Gastrocnemius medialis (tissue), 4 donors: ENCODE measurements around the gene APP. TPM values are rescaled to one million over a fixed set of nuclear protein-coding genes. Genes with fewer than 3 reads are reported as not detected.
"Not testable (repeated sequence)": the region's sequence is repeated elsewhere in the genome, so short reads cannot be mapped to it uniquely, and the experiment has no call there.

Source experiments
- ATAC-seq, 2 donors: fragments of 150-250 bp; one replicate each; pipeline ENCODE4 v1.9.1; 2016
- DNase-seq, 2 donors: peaks; one replicate each; pipeline ENCODE4 v3.0.0-alpha.2; 2019
- H3K27ac ChIP-seq, 4 donors: fragments of 200-600 bp; sonication (generic); 1 replicate in 1 of 4; 2 replicates in 3 of 4; pipeline ENCODE4 v1.5.1; 2016 to 2018; ENCODE audit warnings: mild to moderate bottlenecking in 2 of 4, moderate library complexity in 1 of 4
- H3K27me3 ChIP-seq, 3 donors: fragments of 200-600 bp; sonication (generic) in 2 of 3; 1 replicate in 1 of 3; 2 replicates in 2 of 3; pipeline versions ENCODE4 v1.5.1 to v1.6.0; 2016 to 2019; ENCODE audit warnings: mild to moderate bottlenecking in 1 of 3, moderate library complexity in 1 of 3
- H3K36me3 ChIP-seq, 2 donors: fragments of 200-600 bp; sonication (generic) in 1 of 2; one replicate each; pipeline ENCODE4 v1.5.1; 2017 to 2018
- H3K4me1 ChIP-seq, 2 donors: fragments of 200-600 bp; sonication (generic) in 1 of 2; one replicate each; pipeline ENCODE4 v1.5.1; 2016 to 2017; ENCODE audit warnings: mild to moderate bottlenecking in 2 of 2
- H3K4me3 ChIP-seq, 4 donors: fragments of 200-600 bp; sonication (generic) in 3 of 4; 1 replicate in 1 of 4; 2 replicates in 3 of 4; pipeline ENCODE4 v1.5.1; 2016 to 2019; ENCODE audit warnings: mild to moderate bottlenecking in 2 of 4
- H3K9me3 ChIP-seq, 3 donors: fragments of 200-600 bp; sonication (generic) in 2 of 3; 1 replicate in 1 of 3; 2 replicates in 2 of 3; pipeline ENCODE4 v1.5.1; 2016 to 2019
- POLR2A ChIP-seq, 2 donors: fragments of 450-650 bp; IDR thresholded peaks; one replicate each; pipeline ENCODE4 v1.6.1; 2017; ENCODE audit warnings: antibody characterized with exemption in 2 of 2, mild to moderate bottlenecking in 2 of 2, moderate library complexity in 2 of 2
- in situ Hi-C, 4 donors: fragments of 200-750 bp; cut with MboI; loops; one replicate each; pipeline versions ENCODE4 v1.15.0 to v1.8.0; 2017; ENCODE audit warnings: low sequenced_read_pairs in 4 of 4
- intact Hi-C: fragments of 100-400 bp; cut with DNase I; formaldehyde crosslinking; loops from one replicate; pipeline ENCODE4 v1.15.1; 2023; ENCODE audit warnings: low total_unique reads
- total RNA-seq, 4 donors: library from RNA; depleted of rRNA; stranded (reverse); fragments of >200 nt; gene quantifications; one replicate each; pipeline versions ENCODE4 v1.1.0 to v1.2.3, GENCODE V29; 2016
- TF ChIP-seq, protein P1 (sequence below), 5 experiments: fragments of 450-650 bp in 3 of 5; fragments of 200-600 bp in 2 of 5; sonication (generic) in 2 of 5; IDR thresholded peaks in 4 of 5; conservative IDR thresholded peaks in 1 of 5; 1 replicate in 4 of 5; 2 replicates in 1 of 5; pipeline ENCODE4 v1.5.1; 2016 to 2019; ENCODE audit warnings: antibody characterized with exemption in 5 of 5, mild to moderate bottlenecking in 3 of 5, moderate library complexity in 3 of 5

Gene APP
- total RNA-seq, 4 donors from 2014 or later, result 45.8 to 73.2 (median 70.1) TPM

DNA sequence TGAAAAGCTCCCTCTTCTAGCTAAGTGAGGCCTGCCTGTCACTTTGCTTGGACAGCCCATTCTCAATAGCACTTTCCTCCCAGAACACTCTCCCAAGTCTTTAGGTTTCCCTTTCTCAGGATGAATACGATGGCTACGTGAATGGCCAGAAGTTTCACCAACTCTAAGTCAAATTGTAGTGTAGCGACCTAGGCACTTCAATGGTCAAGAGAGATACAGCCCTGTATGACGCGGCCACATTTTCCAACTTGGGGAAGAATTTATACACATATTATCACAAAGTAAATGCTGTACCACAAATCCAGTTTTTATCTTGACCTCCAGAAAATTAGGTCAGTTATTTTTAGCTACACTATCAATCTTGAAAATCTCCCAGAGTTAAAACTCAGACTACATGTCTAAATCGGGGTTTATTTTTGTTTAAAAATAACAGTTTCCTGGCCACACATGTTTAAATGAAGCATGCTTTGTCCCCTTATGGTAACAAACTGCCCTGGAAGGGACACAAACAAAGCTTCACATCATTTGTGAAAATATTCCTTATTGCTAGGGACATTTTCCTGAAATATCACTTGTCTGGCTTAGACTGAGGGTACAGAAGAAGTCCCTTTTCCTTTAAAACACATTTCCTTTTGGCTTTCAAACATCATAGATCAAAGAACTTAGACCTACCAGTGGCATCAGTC lies 243.2 kb downstream of the APP start:
- ATAC-seq, result peak; percentile 18 to 19
- H3K4me1 ChIP-seq, result peaks cover 18 to 35% of the 10 kb centered on the region in 2 donors
- intact Hi-C loops, result no loop called here

DNA sequence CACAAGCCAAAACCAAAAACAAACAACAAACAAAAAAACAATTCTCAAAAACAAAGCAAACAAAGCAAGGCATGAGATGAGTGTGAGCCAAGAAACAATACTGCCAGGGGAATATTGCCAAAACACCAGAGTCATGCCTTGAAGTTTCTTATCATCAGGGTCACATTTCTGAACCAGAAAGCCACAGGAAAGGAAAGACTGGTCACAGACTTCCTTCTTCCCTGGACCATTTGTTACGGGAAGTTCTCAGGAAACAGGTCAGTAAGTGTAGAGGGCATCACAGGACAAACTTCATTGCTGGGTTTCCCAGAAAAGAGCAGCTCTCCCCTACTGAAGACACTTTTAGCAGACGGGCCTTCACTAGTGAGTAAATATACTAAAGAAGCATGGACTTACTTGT lies 244.6 kb downstream of the APP start:
- intact Hi-C loops (no loop called here), in situ Hi-C loops (no loop called here)
- no peak for DNase-seq
- H3K36me3 ChIP-seq, result no peaks in the 10 kb centered on the region
- H3K4me3 ChIP-seq, result no peak overlapping the region
- H3K9me3 ChIP-seq, result no peaks in the 10 kb centered on the region
- peaks cover 17 to 29% of the 10 kb centered on the region in 2 donors for H3K4me1 ChIP-seq
- TF ChIP-seq, protein P1, sequence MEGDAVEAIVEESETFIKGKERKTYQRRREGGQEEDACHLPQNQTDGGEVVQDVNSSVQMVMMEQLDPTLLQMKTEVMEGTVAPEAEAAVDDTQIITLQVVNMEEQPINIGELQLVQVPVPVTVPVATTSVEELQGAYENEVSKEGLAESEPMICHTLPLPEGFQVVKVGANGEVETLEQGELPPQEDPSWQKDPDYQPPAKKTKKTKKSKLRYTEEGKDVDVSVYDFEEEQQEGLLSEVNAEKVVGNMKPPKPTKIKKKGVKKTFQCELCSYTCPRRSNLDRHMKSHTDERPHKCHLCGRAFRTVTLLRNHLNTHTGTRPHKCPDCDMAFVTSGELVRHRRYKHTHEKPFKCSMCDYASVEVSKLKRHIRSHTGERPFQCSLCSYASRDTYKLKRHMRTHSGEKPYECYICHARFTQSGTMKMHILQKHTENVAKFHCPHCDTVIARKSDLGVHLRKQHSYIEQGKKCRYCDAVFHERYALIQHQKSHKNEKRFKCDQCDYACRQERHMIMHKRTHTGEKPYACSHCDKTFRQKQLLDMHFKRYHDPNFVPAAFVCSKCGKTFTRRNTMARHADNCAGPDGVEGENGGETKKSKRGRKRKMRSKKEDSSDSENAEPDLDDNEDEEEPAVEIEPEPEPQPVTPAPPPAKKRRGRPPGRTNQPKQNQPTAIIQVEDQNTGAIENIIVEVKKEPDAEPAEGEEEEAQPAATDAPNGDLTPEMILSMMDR (IDR thresholded peaks at IDR 0.05 in 4 of 5, conservative IDR thresholded peaks at IDR 0.05 in 1 of 5), result no peak
- no peak for TF ChIP-seq POLR2A (IDR thresholded peaks at IDR 0.05)
- peak overlapping the region; percentile 71 to 80 (median 74) for H3K27ac ChIP-seq
- no peaks in the 10 kb centered on the region for H3K27me3 ChIP-seq
- peak; percentile 67 to 75 for ATAC-seq

More for the DNA sequence above, 243.2 kb downstream of the APP start:
- DNase-seq, result no peak
- no peak for TF ChIP-seq POLR2A (IDR thresholded peaks at IDR 0.05)
- TF ChIP-seq, protein P1 (IDR thresholded peaks at IDR 0.05 in 4 of 5, conservative IDR thresholded peaks at IDR 0.05 in 1 of 5), result no peak
- H3K27ac ChIP-seq, result peak overlapping the region; percentile 60 to 80 (median 74)
- H3K36me3 ChIP-seq, result no peaks in the 10 kb centered on the region
- no peak overlapping the region for H3K4me3 ChIP-seq
- in situ Hi-C loops, result no loop called here
- H3K27me3 ChIP-seq, result no peaks in the 10 kb centered on the region
- no peaks in the 10 kb centered on the region for H3K9me3 ChIP-seq

DNA sequence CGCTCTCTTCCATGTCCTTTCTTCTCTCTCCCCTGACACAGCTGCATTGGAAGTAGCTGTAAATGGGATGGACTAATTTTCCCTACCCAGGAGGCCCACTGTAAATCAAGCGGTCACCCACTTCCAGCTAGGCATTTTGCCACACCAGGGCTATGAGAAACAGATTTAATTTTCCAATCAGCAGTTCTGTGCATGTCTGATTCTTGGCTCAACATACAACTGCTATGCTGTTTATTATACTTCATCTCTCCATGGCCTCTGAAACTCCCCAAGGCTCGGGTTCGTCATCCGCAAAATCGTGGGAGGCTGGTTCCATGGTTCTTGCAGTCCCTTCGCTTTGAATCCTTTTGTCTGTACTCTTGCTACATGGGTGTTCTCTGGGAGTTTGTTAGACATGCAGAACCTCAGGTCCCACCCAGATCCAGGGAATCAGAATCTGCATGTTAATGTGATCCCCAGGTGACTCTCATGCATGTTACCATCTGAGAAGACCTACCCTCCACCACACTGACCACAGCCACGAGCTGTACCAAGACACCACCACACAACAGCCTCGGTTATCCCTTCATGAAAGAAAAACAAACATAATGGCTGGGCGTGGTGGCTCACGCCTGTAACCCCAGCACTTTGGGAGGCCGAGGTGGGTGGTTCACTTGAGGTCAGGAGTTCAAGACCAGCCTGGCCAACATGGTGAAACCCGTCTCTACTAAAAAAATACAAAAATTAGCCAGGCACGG lies 245.3 kb downstream of the APP start:
- in situ Hi-C loops, result no loop called here
- no peak for DNase-seq
- no peak for ATAC-seq
- Histone ChIP-seq H3K27me3 (no peaks in the 10 kb centered on the region), H3K27ac (peak overlapping the region; percentile 27 to 80 (median 66)), H3K9me3 (no peaks in the 10 kb centered on the region), H3K4me3 (no peak overlapping the region), H3K4me1 (peaks cover 10 to 27% of the 10 kb centered on the region in 2 donors), H3K36me3 (no peaks in the 10 kb centered on the region)
- intact Hi-C loops, result no loop called here
- TF ChIP-seq, protein P1 (IDR thresholded peaks at IDR 0.05 in 4 of 5, conservative IDR thresholded peaks at IDR 0.05 in 1 of 5), result no peak
- TF ChIP-seq POLR2A (IDR thresholded peaks at IDR 0.05), result no peak

DNA sequence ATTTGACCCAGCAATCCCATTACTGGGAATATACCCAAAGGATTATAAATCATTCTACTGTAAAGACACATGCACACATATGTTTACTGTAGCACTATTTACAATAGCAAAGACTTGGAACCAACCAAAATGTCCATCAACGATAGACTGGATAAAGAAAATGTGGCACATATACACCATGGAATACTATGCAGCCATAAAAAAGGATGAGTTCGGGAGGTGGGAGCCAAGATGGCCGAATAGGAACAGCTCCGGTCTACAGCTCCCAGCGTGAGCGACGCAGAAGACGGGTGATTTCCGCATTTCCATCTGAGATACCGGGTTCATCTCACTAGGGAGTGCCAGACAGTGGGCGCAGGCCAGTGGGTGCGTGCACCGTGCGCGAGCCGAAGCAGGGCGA lies 252.4 kb downstream of the APP start:
- H3K27me3 ChIP-seq, H3K4me1 ChIP-seq, ATAC-seq, H3K27ac ChIP-seq, intact Hi-C loops, DNase-seq, H3K36me3 ChIP-seq, H3K9me3 ChIP-seq, H3K4me3 ChIP-seq, in situ Hi-C loops: not testable (repeated sequence)

DNA sequence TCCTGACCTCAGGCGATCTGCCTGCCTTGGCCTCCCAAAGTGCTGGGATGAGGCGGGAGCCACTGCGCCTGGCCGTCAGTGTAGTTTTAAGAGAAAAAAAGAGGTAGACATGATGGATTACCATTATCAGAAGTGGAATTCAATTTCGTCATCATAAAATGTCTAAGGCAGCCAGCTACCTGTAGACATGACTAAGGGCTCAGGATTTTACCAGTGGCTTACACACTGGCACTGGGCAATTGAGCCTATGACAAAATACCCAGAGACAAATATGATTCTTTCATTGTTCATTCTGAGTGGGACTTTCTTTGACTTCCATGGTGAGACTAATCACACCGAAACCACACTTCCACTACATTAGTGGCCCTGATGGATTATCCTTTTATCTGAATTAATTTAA lies 254.3 kb downstream of the APP start:
- no peak overlapping the region for H3K4me3 ChIP-seq
- TF ChIP-seq, protein P1 (IDR thresholded peaks at IDR 0.05 in 4 of 5, conservative IDR thresholded peaks at IDR 0.05 in 1 of 5), result no peak
- TF ChIP-seq POLR2A (IDR thresholded peaks at IDR 0.05), result no peak
- peaks cover 0 to 4% of the 10 kb centered on the region in 2 donors for H3K4me1 ChIP-seq
- no peaks in the 10 kb centered on the region for H3K36me3 ChIP-seq
- DNase-seq (no peak), ATAC-seq (no peak)
- intact Hi-C loops (no loop called here), in situ Hi-C loops (no loop called here)
- H3K9me3 ChIP-seq, result no peaks in the 10 kb centered on the region
- no peaks in the 10 kb centered on the region for H3K27me3 ChIP-seq
- no peak overlapping the region for H3K27ac ChIP-seq
